Epidermal melanocyte (primary cell): Measurements from ENCODE around the gene SLC26A6.

Experiments used
- DNase-seq: peaks from one replicate; pipeline ENCODE4 v3.0.0; 2011; ENCODE audit warnings: low spot score; ENCODE audit not compliant: insufficient read length

SLC26A6 gene

DNA sequence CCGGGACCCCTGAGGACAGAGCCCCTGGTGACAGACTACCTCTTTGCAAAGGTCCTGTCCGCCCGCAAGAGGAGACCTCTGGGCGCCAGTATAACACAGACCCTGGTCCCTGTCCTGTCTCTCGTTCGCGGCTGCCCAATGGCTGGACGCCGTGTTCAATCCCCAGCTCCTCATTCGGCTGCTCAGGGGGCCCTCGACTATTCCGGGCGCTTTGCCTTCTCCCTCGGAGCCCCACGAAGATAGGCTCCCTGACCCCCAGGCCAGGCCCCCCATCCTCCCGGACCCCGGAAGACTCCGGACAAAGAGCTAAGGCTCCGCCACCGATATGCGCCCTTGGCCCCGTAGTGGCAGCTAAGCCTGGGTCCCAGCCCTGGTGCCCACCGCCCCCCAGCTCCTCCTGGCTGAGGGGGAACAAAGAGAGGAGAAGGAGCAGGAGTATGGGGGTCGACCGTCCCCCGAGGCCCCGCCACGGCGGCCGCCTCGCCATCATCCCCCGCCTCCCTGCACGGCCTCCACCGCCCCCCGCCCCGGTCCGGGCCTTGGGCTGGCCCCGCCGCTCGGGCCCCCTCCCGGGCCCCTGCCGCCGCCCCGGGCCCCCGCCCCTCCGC is 27.0 kb upstream of the SLC26A6 start:
- DNase-seq = no peak

DNA sequence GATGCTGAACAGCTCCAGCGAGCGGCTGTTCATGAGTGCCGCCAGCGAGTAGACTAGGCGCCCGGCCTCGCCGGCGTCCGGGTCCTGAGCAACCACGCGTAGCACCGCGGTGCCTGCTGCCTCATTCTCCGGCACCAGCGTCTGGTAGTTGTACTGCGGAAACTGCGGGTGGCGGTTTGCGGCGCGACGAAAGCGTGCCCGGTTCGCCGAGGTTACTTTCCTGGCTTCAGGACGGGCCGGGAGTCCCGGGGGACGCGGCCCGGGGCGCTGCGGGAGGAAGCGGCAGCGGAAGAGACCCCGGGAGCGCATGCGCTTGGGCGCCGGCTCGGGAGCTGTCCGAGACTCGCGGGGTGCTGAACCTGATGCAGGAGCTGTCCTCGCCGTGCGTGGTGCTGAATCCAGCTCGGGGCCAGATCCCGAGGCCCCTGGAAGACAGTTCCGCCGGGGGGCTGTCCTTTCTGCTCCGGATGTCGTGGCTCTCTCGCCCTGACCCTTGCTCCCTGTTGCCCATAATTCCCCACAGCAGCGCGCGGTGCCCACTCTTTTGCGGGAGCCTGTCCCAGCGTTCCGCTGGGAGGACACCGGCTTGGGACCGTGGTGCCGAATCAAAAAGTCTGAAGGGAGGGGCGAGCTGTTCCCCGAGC is 26.4 kb upstream of the SLC26A6 start:
- peak; percentile 85 for DNase-seq

DNA sequence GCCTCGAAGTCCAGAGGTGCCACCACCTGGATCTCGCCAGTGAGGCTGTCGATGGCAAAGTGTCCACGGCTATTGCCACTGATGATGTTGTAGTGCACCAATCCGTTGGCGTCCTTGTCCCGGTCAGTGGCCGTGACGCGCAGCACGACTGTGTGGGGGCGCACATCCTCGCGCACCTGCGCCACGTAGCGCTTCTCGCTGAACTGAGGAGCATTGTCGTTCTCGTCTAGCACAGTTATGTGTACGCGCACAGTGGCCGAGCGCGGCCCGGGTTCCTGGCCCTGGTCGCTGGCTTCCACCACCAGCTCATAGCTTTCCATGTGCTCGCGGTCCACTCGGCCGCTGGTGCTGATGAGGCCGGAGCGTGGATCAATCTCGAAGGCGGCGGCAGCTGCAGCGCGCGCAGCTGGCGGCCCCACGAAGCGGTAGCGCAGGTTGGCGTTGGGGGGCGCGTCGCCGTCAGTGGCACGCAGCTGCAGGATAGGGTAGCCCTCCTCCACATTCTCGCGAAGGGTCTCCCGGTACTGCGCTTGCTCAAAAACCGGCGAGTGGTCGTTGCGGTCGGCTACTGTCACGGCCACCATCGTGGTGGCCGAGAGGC is 25.6 kb upstream of the SLC26A6 start:
- DNase-seq = no peak

DNA sequence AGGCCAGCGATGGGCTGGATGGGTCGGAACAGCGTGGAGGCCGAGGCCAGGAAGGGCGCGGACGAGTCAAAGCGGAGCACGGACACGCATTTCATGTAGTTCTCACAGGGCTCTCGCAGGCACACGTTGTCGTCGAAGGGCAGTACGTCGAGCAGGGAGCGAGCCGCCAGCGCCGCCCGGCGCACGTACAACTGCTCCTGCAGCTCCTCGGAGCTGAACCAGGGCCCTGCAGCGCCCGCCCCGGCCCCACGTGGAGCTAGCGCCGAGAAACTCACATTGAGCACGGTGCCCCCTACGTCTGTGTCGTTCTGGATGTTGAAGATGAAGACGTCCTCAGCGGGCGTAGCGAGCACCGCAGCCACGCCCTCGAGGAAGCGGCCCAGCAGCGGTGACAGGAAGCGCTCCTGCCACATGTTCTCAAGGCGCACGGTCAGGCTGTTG is 21.6 kb upstream of the SLC26A6 start:
- no peak for DNase-seq

DNA sequence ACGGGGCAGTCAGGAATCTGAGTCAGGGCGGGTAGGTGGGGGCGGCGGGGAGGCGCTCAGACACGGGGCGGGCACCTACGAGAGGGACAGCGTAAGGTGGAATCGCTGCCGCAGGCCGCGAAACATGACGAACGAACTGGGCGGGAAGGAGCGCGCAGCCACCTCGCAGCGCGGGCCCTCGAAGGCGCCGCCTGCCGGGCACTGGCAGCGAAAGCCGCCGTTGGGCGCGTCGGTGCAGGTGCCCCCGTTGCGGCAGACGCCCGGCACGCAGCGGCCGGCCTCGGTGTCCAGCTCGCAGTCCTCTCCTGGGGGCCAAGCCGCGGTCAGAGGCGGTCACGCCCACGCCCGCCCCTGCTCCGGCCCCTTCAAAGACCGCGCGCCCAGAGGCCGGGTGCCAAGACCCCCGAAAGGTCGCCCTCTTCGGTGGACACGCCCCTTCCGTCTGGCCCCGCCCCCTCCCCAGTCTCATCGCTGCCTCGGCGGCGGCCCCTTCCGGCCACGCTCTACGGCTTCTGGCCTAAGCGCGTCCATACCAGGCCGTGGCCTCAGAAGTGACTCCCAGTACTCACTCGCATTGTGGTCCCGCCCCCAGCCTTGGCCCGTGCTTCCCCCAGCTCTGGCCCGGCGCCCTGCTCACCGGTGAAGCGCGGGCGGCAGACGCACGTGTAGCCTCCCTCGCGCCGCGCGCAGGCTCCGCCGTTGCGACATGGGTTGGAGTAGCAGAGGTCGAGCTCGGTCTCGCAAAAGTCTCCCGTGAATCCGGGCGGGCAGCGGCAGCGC is 21.0 kb upstream of the SLC26A6 start:
- peak; percentile 90 for DNase-seq

DNA sequence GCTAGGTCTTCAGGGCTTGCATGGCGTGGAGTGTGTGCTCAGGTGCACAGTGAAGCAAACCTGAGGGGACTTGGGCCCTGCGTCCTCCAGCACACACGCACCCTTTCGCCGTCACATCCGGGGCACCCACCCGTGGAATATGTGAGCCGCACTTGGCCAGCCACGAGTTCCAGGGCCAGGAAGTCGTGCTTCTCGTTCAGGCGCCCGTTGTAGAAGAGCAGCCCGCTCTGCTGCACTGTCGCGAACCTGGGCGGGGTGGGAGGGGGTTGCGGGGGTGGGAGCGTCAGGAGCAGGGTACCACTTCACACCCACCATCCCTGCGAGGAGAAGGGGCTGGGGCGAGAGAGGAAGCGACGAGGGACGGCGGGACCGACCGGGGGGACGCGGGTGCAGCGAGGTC is 20.3 kb upstream of the SLC26A6 start:
- DNase-seq = no peak

DNA sequence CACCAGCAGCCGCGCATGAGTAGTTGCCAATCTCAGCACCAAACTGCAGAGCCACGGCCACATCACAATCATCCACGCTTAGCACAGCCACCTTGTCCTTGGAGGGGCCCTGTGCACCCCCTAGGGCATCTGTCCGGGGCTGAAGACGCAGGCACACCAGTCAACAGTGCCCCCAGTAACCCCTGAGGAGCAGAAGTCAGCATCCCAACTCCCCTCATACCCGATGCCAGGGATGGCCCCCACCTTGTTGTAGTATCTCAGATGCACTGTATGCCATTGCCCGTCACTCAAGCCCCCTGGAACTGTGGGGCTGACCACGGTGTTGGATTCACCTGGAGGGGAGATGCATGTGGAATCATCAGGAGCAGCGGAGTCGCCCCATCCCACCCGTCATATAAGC is 19.8 kb upstream of the SLC26A6 start:
- no peak for DNase-seq

DNA sequence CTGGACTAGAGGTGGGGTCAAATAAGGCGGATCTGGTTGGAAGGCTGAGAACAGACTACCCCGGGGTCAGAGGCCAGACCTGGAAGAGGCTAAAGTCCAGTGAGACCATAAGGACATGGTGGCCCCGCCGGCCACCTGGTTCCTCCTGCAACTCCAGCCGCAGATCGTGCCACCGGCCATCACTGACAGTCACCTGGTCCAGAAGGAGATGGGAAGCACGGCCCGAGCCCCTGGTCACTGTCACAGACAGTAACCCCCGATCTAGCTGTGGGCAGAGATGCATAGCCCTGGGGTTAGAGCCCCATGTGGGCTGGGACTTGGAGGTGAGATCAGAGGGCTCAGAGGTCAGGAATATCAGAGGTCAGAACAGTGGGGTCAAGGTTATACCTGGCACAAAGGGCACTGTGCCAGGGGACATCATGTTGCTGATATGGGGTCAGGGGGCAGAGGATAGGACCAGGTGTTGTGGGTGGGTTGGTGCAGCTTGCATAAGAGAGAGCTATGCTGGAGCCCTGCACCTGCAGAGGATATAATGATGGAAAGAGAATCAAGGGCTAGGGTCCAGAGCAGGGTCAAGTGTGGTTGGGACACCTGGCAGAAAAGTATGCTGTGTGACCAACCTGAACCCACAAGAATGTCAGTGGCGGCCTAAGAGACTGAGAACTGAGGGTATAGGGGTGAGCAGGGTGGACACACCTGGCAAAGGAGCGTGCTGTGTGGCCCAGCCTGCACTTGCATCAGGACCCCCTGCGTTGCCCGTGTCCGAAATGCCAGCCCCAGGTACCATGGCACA is 17.9 kb upstream of the SLC26A6 start:
- no peak for DNase-seq

DNA sequence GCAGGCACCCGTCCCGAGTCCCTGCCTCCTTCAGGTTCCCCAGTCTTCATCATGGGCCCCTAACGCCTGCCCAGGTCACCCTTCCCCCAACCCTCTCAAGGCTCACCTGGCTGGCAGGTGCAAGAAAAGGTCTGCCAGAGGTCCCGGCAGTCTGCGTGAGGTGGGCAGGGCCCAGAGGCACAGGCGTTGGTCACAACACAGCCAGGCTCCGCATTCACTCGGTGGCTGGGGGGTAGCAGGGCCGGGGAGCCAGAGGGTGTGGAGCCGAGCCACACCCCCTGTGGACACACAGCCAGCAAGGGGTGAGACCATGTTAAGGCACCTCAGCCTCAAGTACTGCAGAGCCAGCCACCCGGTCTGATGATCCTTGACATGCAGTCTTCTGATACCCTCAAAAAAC is 16.5 kb upstream of the SLC26A6 start:
- DNase-seq = no peak

DNA sequence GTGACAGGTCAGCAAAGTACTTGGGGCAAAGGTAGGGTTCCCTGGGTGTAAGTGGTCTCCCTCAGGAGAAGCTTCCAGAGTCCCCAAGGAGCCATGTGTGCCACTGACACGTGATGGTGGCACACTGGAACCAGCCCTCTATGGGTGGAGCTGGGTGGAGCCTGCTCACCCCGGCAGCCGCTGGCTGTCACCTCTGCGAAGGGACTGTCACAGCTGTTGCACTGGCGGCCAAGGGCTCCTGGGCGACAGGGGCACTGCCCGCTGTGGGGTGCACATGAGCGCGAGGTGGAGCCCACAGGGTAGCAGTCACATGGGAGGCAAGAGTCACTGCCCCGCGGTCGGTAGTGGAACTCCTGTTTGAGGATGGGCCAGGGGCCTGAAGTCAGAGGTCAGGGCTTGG is 15.5 kb upstream of the SLC26A6 start:
- no peak for DNase-seq

DNA sequence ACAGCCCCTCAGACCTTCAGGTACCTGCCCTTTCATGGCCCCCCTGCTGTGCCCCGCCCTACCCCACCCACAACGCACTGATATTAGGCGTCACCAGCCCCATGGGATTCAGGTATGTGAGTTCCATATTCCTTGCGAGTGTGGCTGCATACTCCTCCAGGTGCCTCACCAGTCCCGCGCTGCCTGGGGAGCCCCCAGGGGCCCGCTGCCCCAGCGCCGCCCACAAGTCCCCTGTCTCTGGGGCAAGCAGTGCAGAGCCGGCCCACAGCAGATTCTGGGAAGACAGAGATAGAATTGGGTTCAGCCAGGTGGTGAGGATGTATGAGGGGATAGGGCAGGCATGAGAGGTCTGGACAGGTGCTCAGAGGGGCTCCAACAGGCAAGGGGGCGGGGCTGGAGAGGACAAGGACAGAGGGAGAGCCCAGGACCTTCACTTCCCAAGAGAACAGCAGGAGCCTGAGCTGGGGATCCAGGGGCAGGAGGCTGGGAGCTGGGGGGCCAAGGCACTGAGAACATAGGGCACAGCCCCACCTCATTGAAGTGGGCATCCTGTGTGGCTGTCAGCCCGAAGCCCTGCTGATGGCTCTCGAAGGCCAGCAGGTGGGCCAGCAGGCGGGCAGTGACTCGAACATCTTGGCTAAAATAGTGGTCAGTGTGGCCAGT is 13.1 kb upstream of the SLC26A6 start:
- DNase-seq = no peak

DNA sequence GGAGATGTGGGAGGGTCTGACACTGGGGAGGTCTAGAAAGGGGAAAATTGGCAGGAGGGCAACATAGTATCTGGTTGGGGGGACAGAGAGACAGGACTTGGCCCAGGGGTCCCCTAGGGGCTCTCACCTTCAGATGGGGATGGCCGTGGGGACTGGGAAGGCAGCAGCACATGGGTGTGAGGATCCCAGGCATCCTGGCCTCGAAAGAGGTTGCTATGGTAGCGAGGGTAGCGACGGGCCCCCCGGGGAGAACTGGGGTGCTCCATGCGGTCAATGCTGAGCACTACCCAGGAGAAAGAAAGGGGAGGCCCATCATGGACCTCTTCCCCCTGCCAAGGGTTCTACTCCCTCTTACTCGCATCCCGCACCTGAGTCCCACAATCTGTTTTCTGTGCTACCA is 12.5 kb upstream of the SLC26A6 start:
- no peak for DNase-seq

DNA sequence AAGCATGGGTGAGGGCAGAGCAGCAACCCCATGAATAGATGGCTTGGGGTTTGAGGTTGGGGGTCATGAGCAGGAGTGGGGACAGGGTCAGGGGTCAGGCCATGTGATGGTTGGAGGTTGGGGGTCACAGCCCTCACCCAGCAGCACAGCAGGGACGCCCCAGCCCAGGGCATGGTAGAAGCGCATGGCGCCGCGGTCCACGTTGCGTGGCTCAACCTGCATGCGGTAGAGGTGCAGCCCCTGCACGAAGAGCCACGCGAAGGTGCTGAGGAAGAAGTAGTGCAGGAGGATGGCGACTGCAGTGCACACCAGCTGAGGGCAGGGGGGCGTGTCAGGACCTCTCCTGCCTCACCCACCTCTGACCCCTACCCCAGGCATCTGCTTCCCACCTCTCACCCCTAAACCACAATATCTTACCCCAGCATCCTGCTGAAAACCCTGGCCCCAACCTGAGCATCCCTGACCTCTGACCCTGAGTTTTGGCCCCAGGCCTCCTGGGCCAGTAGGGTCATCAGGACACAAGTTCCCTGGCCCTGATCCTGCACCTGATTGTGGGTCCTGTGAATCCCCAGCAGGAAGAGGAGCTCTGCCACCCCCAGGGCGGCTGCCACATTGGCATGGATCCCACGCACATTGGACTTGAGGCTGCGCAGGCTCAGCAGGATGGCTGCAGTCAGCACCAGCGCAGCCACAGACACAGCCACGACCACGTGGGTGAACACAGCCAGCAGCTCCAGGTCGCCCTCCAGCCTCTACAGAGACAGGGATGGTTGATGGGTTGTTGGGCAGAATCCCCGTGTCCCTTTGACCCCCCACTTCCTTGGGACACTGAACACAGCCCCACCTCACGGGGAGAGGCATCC is 9.9 kb upstream of the SLC26A6 start:
- DNase-seq = no peak

DNA sequence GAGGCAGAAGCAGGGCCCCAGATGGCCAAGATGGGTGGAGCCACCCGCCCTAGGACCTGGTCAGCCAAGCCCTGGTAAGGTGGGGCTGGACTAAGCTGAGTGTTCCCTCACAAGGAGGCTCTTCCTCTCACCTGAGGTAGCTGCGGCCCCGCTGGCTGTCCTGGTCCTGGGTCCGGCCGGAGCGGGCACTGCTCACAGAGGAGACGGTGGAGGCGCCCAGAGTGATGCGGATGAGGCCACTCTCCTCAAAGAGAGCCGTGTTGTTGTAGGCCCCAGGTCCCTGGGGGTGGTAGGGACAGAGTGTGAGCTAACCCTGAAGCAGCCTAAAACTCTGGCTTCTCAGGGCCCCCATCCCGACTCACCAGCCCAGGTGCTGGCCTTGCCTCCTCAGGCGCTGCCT is 7.3 kb upstream of the SLC26A6 start:
- DNase-seq = no peak

DNA sequence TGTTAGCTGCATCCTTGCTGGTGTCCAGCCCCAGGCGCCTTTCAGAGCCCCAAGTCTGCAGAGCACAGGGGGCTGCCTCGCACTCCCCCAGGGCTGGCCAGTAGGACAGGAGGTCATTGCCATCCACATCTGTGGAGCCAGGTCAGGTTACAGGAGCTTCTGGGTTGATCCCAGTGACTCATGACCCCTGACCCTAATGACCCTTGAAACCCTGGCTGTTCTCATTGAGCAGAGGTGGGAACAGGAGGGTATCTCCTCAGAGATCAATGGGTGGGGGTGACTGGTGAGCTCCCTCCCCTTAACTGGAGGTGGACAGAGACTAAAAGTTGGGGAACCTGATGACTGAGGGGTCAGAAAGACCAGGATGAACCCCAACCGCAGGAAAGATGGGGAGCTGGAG is 6.1 kb upstream of the SLC26A6 start:
- no peak for DNase-seq

DNA sequence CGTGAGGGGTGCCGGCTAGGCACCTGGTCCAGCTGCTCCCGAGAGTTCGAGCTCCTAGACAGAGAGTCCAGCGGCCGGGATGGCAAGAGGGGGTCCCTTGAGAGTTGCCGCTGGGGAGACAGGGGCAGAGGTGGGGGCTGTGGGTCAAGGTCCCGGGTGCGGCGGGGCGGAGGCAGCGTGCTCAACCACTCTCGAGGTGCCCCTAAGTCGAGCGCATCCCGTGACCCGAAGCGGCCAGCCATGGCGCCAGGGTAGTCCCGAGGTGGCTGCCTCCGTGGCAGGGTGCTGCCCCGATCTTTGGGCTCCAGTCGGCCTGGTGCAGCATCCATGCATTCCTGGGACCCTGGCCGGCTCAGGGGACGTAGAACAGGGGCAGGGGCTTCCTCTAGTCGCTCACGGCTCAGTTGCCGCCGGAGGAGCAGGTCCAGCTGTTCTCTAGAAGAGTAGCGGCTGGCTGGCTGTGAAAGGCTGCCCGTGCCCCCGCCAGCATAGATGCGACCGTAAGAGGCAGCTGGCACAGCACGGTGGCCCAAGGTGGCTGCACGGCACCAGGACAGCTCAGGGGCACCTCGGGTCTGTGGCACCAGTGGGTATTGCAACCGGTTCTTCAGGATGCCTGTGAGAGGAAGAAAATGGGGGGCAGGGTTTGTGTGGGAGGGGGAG is 4.8 kb upstream of the SLC26A6 start:
- DNase-seq = no peak

DNA sequence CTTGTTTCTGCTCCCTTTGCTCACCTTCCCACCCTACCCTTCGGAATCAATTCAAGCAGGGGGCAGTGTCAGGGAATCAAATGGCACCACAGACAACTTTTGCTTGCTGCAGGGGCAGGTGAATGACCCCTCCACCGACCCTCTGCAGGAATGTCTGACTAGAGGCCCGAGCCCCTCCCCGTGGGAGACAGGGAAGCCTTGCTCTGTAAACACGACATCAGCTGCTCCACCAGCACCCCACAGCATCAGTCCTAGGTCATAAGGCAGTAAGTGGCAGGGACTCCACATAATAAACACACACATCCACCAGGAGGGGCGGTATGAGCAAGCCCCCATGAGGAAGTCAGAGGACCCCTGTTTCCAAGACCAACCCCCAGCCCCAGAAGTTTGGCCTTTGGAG is 2.0 kb upstream of the SLC26A6 start:
- DNase-seq = no peak

DNA sequence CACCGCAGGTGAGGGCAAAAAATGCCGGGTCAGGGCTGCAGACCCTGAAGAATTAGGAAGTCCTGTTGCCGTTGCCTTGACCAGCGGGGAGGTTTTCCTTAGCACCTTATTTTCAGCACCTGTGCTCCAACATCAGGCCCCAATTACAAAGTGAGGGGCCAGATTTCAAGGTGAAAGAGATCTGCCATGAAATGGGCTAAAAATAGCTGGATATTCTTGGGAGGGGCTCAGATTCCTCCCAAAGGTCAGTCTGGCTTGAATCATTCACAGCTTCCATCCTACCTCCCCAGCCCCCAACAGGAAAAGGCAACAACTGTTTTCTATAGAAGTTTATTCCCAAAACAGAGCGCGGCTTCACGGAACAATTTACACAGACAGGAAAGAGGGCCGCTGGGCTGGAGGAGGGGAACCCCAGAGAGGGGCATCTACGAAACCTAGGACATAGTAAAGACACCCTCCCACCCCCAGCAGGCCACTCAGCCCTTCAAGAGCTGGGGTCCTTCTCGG is 941 bp upstream of the SLC26A6 start:
- no peak for DNase-seq

DNA sequence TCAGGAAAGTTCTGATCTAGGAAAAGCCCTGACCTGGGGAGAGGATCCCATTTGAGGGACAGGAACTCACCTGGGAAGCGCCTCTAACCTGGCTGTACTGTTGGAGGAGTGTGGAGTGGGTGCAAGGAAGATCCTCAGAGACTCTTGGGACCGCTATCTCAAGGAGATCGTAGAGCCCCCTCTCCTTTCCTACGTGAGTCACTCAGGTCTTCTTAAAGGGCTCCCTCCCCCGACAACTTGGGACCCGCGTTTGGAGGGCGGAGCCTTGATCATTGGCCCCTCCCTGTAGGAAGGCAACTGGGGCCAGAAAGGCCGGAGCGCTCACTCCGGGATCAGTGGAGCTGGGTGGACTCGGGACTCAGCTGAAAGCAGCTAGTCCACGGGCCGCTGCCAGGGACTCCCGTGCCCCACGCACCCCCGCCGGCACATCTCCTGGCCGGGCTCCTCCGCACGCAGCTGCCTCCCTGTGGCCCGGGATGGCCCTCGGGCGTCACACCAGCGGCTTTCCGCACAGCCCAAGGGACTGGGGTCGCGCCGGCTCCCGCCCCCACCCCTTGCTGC is 520 bp downstream of the SLC26A6 start:
- peak; percentile 90 for DNase-seq
